ENCODE data around the gene TNFRSF18. TPM values are rescaled to one million over a fixed set of nuclear protein-coding genes. Genes with fewer than 3 reads are reported as not detected.

Gene TNFRSF18
- total and polyA plus RNA-seq, 2 donors (not counting 3 experiments of a cell fraction or from before 2014, with no cell fraction given), result not detected

- no peak overlapping the region for H2AFZ ChIP-seq (ENCODE audit: low read depth, low read length)
- FAIRE-seq, result no peak
- BruUV-seq (replicated peaks), result no TSS peak
- TF ChIP-seq EZH2 (IDR thresholded peaks at IDR 0.05; ENCODE audit: borderline replicate concordance, low read depth, low read length, severe bottlenecking), result no peak
- TF ChIP-seq POLR2AphosphoS5 (IDR thresholded peaks at IDR 0.05; ENCODE audit: insufficient read depth, low read depth, low read length), result no peak
- TF ChIP-seq CTCF (IDR thresholded peaks at IDR 0.05; ENCODE audit: extremely low read depth in 1 of 2, insufficient read depth in 1 of 2, low read depth in 1 of 2, low read length in 2 of 2), result no peak
- TF ChIP-seq MAX (IDR thresholded peaks at IDR 0.05; ENCODE audit: insufficient read depth, insufficient read length), result no peak
- no peak for TF ChIP-seq JUN (IDR thresholded peaks at IDR 0.05; ENCODE audit: borderline replicate concordance, insufficient read depth, insufficient read length, low read depth)
- TF ChIP-seq GATA2 (IDR thresholded peaks at IDR 0.05; ENCODE audit: insufficient read depth, insufficient read length, low read depth, low read length), result no peak
- no peak for TF ChIP-seq MYC (IDR thresholded peaks at IDR 0.05; ENCODE audit: low read depth, low read length)
- TF ChIP-seq FOS (IDR thresholded peaks at IDR 0.05; ENCODE audit: borderline replicate concordance, insufficient read depth, low read length), result no peak
- intact Hi-C loops (cut with micrococcal nuclease), result no loop called here
- ChIA-PET POLR2A (no interaction called here), CTCF (interaction anchor here (1.1 to 1.5 kb wide), 2 partner anchors 46 to 84 kb away, joined by 3 to 10 read pairs; no protein-coding TSS in a partner anchor)
- no peaks in the 10 kb centered on the region for H3K36me3 ChIP-seq (ENCODE audit: control insufficient read depth in 2 of 2, extremely low read depth in 1 of 2, insufficient read depth in 2 of 2, low read length in 2 of 2)
- DNase-seq (ENCODE audit: low read depth, low spot score), result no peak
- H3K79me2 ChIP-seq (ENCODE audit: control insufficient read depth, insufficient read depth, low read length), result no peaks in the 10 kb centered on the region
- H3K9me3 ChIP-seq (replicated peaks; ENCODE audit: control insufficient read depth, insufficient read depth, low read length), result no peaks in the 10 kb centered on the region
- H4K20me1 ChIP-seq (replicated peaks; ENCODE audit: control insufficient read depth, extremely low read depth, insufficient read depth, low read length), result no peaks in the 10 kb centered on the region
- H3K4me3 ChIP-seq (replicated peaks in 1 of 3; ENCODE audit: insufficient read depth in 1 of 3, low read depth in 1 of 3, low read length in 3 of 3), result no peak overlapping the region
- H3K4me2 ChIP-seq (ENCODE audit: insufficient read depth, low read length), result no peak overlapping the region
- H3K27me3 ChIP-seq (ENCODE audit: control insufficient read depth in 2 of 2, insufficient read depth in 2 of 2, low read length in 2 of 2), result peaks cover 3 to 15% of the 10 kb centered on the region in 2 experiments
- no peaks in the 10 kb centered on the region for H3K9me1 ChIP-seq (replicated peaks; ENCODE audit: control insufficient read depth, extremely low read depth, insufficient read depth, low read length)
- no peak overlapping the region for H3K9ac ChIP-seq (replicated peaks; ENCODE audit: extremely low read depth, insufficient read depth, low read length)
- no peaks in the 10 kb centered on the region for H3K4me1 ChIP-seq (ENCODE audit: control insufficient read depth, extremely low read depth, insufficient read depth, low read length)
- no peak overlapping the region for H3K27ac ChIP-seq (ENCODE audit: insufficient read depth, low read depth, low read length)
- dilution Hi-C loops (cut with MboI; ENCODE audit: extremely low pct_ligation_motif_present, low sequenced_read_pairs), result no loop called here
These were observed 657 bp upstream of the TNFRSF18 start for GRCh38 chr1:1206966-1207531.

All from endothelial cell of umbilical vein (primary cell).